G401.6 (cell line): Measurements from ENCODE around the gene SMCR8.
"Not testable (repeated sequence)": the region's sequence is repeated elsewhere in the genome, so short reads cannot be mapped to it uniquely, and the experiment has no call there.

Experiments used
- FAIRE-seq: peaks from 2 replicates; lab custom pipeline; 2012; peaks lifted over from hg19 to GRCh38; lab: Jason Lieb, UNC

SMCR8 gene, protein sequence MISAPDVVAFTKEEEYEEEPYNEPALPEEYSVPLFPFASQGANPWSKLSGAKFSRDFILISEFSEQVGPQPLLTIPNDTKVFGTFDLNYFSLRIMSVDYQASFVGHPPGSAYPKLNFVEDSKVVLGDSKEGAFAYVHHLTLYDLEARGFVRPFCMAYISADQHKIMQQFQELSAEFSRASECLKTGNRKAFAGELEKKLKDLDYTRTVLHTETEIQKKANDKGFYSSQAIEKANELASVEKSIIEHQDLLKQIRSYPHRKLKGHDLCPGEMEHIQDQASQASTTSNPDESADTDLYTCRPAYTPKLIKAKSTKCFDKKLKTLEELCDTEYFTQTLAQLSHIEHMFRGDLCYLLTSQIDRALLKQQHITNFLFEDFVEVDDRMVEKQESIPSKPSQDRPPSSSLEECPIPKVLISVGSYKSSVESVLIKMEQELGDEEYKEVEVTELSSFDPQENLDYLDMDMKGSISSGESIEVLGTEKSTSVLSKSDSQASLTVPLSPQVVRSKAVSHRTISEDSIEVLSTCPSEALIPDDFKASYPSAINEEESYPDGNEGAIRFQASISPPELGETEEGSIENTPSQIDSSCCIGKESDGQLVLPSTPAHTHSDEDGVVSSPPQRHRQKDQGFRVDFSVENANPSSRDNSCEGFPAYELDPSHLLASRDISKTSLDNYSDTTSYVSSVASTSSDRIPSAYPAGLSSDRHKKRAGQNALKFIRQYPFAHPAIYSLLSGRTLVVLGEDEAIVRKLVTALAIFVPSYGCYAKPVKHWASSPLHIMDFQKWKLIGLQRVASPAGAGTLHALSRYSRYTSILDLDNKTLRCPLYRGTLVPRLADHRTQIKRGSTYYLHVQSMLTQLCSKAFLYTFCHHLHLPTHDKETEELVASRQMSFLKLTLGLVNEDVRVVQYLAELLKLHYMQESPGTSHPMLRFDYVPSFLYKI

DNA sequence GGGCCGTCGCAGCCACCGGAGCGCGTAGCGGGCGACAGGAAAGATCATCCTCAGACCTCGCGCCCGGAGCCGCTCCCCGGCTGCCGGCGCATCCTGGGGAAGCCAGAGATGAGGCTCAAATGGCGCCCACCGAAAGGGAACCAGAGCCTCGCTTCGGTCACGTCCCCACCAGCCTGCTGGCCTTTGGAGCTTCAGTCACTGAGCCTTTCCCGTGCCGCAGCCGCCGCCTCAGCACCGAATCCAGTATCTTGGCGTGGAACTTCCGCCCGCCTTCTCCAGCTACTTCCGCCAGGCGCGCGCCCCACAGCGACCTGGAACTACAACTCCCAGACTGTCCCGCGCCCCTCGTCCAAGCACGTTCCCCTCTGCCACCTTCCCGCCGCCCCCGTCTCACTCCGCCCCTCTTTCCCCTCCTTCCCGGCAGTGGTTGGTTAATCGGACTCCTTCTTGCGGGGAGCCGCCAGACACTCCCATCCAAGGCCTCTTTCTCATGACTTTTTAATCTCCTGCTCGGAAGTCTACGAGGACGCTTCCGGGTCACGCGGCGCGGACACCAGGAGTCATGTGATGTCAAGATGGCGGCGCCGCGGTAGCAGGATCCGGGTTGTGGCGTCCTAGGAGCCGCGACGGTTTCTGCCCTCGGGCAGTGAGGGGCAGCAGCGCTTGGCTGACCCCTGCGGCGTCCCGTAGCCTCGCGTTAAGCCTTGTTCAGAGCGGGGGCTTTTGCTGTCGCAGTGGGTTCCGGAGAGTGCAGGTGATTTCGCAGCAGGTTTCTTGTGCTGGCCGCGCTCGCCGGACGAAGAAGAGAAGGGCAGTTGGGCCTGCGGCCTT, at the start of gene SMCR8, which contains the start of gene TOP3A:
TSS of gene SMCR8 (plus strand) at position 563 of the 831 bp plus-strand sequence. CDS start 497 bp downstream, outside the sequence.
TSS of gene TOP3A (minus strand) at position 264 of the 831 bp plus-strand sequence. CDS start at position 48, 216 bp downstream.
- peak; percentile 98 for FAIRE-seq

- no peak for FAIRE-seq
Observed at GRCh38 chr17:18267366-18267765, 47.7 kb upstream of the SMCR8 start.

DNA sequence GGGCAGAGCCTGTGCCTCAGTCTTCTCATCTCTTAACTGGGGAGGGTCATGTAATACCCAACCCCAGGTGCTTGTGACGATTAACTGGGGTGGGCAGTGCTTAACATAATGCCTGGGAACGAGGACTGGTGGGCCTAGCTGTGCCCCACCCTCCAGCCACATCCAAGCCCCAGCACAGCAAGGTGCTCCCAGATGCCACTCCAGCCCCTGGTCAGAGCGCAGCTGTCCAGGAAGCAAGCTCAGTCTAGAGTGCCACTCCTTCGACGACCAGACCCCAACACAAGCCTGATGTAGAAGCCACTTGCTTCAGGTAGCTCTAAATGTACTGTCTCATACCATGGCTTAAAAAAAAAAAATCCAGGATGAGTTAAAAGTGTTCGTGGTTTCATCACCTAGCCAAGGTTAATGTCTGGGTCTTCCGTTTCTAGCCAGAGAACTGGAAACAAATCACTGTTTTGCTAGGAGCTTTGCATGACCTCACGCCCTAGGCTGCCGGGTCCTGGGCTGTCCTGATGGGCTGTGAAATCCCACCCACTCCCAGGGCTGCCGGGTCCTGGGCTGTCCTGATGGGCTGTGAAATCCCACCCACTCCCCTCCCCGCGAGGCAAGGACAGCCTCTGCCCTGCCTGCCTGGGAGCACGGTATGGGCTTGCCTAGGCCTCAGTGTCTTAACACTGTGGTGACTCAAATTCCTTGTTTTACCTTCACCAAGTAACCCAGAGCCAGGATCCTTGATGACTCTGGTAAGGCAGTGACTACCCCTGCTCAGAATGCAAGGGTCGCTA, 47.0 kb upstream of the SMCR8 start:
- peak; percentile 25 for FAIRE-seq

- no peak for FAIRE-seq
Observed at GRCh38 chr17:18270046-18270931, 44.8 kb upstream of the SMCR8 start.

DNA sequence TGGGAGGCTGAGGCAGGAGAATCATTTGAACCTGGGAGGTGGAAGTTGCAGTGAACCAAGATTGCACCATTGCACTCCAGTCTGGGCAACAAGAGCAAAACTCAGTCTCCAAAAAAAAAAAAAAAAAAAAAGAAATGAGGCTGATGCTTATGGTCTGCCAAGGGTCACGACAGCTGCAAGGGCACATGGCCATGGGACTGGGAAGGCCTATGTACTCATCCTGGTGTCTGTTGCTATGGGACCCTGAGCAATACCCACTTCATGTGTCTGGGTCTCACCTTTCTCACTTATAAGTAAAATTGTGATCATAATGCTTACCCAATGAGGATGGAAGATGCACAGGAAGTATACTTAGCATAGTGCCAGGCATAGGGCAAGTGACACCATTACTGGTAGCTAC, 38.0 kb upstream of the SMCR8 start:
- FAIRE-seq: no peak

DNA sequence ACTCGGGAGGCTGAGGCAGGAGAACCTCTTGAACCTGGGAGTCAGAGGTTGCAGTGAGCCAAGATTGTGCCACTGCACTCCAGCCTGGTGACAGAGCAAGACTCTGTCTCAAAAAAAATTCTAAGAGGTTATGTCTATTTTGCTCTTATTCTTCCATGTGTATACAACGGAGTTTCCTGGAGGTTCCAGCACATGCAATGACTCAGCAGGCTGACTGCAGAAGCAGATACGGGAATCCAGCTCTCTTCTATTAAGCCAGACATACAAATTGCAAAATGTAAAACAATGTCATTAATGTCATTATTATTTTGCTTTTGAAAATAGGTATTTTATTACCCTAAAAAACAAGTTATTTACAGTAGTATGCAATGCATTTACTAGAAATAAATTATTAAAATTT, 36.2 kb upstream of the SMCR8 start:
- FAIRE-seq: no peak

DNA sequence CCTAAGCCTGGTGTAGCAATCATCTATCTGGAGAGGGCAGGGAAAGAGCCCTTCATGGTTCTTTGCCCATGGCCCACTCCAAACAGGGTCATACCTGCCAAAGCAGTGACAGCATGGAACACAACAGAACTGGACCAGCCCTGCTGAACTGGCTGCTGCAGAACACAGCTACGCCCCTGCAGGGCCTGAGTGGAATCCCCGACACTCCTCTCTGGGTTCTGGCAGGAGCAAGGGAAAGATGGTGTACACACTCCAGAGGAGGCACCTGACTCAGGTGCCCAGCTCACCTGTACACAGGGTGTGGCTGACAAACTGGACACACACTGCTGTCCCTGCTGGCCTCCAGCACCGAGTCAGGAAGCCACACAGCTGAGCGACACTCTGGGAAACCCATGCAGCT, 34.8 kb upstream of the SMCR8 start:
- FAIRE-seq: no peak

- no peak for FAIRE-seq
Observed at GRCh38 chr17:18280766-18281371, 34.2 kb upstream of the SMCR8 start.

- no peak for FAIRE-seq
Observed at GRCh38 chr17:18281788-18282187, 33.3 kb upstream of the SMCR8 start.

DNA sequence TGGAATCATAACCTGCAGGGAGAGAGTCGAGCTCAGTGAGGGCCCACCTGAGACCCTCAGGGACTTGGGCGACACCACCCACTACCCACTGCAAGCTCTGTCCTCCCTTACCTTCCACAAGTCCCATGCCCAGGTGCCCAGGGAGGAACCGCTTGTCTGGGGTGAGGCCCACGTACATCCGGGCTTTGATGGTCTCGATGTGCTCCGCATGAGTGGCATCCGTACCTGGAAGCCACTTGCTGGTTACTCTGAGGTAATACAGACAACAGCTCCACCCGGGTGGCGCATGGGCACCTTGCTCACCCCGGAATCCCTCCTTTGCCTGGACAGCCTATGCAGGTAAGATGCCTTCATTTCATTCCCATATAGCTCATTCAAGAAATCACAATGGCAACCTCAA, 29.8 kb upstream of the SMCR8 start:
- FAIRE-seq: no peak

DNA sequence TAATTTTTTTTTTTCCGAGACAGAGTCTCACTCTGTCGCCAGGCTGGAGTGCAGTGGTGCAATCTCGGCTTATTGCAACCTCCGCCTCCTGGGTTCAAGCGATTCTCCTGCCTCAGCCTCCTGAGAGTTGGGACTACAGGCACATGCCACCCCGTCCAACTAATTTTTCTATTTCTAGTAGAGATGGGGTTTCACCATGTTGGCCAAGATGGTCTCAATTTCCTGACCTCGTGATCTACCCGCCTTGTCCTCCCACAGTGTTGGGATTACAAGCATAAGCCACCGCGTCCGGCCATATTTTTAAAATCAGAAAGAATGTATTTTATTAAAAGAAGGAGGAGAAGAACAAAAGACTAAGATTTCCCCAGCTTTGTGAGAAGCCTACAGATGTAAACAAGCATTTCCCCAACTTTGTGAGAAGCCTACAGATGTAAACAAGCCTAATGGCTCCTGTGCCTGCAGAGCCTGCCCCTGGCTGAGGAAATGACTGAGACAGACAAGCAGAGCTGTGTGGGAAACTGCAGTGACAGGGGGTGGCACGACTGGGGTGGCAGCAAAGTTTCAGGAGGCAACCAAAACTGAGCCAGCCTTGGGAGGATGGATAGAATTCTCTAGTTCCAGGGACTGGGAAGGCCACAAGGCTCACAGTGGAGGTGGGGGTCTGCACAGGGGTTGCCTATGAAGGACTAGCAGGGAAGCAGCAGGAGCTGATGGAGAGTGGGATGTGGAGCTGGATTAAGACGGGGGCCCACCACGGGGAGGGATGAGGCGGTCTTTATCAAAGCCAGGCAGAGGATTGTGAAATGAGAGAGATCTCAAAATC, 23.2 kb upstream of the SMCR8 start:
- FAIRE-seq: no peak

DNA sequence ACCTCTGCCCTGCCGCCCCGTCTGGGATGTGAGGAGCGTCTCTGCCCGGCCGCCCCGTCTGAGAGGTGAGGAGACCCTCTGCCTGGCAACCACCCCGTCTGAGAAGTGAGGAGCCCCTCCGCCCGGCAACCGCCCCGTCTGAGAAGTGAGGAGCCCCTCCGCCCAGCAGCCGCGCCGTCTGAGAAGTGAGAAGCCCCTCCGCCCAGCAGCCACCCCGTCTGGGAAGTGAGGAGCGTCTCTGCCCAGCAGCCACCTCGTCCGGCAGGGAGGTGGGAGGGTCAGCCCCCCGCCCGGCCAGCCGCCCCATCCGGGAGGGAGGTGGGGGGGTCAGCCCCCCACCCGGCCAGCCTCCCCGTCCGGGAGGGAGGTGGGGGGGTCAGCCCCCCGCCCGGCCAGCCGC, 17.0 kb upstream of the SMCR8 start:
- FAIRE-seq: not testable (repeated sequence)

DNA sequence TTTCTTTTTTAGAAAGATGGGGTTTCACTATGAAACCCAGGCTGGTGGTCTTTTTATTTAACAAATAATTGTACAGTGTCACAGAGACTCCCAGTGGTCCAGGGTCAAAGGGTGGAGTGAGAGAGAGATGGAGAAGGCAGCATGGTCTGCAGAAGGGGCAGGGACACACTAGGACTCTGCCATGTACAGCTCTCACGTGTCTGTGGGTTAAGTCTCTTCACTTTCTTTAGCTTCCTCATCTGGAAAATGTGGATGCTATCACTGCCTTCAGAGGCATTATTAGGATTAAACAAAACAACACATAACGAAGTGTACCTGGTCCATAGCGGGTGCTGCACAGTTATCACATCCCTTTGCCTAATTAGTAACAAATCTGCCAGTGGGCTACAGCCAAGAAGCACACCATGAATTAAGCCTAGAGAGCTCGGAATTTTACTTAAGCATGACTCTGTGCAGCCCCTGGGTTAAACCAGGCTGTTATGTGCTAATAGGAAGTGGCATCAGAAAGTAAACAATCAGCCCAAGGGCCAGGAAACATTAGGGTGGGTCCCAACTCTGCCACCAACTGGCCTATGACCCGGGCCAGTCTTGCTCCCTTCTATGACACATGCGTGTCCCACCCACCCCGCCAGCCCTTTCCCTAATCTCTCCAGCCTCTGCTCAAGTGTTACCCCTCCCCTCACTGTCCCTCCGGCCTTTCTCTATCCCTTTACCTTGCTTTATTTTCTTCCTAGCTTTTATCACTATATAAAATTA, 14.2 kb upstream of the SMCR8 start:
- no peak for FAIRE-seq

DNA sequence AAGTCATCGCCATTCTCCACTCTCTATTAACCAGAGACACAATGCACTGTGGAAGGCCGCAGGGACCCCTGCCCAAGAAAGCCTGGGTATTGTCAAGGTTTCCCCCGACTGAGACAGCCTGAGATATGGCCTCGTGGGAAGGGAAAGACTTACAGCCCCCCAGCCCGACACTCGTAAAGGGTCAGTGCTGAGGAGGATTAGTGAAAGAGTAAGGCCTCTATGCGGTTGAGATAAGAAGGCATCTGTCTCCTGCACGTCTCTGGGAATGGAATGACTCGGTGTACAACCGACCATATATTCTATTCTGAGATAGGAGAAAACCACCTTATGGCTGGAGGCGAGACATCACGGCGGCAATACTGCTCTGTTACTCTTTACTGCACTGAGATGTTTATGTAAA, 11.9 kb upstream of the SMCR8 start:
- not testable (repeated sequence) for FAIRE-seq

GRCh38 chr17:18309202-18309601, 5.9 kb upstream of the SMCR8 start:
- FAIRE-seq: no peak

- FAIRE-seq: no peak
Observed at GRCh38 chr17:18314059-18314730, 898 bp upstream of the SMCR8 start.

DNA sequence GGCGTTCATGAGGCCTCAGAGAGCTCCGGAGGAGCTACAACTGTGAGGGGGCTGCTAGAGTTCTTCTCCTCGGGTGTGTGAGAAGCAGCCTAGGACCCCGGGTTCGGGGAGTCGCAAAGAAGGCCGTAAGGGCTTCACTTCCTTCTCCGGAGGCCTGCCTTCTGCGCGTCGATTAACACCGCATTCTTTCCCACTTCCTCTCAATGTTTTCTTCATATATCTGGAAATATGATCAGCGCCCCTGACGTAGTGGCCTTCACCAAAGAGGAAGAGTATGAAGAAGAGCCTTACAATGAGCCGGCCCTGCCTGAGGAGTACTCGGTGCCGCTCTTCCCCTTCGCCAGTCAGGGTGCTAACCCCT, 449 bp downstream of the SMCR8 start:
- no peak for FAIRE-seq

- FAIRE-seq: no peak
Observed at GRCh38 chr17:18315961-18316360, 868 bp downstream of the SMCR8 start.
